ENCODE data around the gene SHMT2.

Gene SHMT2

GRCh38 chr12:57244312-57244696 lies 14.8 kb downstream of the SHMT2 start:
- no peaks in the 10 kb centered on the region for H3K36me3 ChIP-seq
- TF ChIP-seq, protein P1, sequence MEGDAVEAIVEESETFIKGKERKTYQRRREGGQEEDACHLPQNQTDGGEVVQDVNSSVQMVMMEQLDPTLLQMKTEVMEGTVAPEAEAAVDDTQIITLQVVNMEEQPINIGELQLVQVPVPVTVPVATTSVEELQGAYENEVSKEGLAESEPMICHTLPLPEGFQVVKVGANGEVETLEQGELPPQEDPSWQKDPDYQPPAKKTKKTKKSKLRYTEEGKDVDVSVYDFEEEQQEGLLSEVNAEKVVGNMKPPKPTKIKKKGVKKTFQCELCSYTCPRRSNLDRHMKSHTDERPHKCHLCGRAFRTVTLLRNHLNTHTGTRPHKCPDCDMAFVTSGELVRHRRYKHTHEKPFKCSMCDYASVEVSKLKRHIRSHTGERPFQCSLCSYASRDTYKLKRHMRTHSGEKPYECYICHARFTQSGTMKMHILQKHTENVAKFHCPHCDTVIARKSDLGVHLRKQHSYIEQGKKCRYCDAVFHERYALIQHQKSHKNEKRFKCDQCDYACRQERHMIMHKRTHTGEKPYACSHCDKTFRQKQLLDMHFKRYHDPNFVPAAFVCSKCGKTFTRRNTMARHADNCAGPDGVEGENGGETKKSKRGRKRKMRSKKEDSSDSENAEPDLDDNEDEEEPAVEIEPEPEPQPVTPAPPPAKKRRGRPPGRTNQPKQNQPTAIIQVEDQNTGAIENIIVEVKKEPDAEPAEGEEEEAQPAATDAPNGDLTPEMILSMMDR (IDR thresholded peaks at IDR 0.05; ENCODE audit: low read depth, low read length), result no peak
- no peak overlapping the region for H3K4me3 ChIP-seq (ENCODE audit: low read depth, low read length)
- peaks cover 18% of the 10 kb centered on the region for H3K4me1 ChIP-seq
- H3K9me3 ChIP-seq, result no peaks in the 10 kb centered on the region
- H3K27me3 ChIP-seq, result peaks cover 44% of the 10 kb centered on the region
- no peak for DNase-seq

DNA sequence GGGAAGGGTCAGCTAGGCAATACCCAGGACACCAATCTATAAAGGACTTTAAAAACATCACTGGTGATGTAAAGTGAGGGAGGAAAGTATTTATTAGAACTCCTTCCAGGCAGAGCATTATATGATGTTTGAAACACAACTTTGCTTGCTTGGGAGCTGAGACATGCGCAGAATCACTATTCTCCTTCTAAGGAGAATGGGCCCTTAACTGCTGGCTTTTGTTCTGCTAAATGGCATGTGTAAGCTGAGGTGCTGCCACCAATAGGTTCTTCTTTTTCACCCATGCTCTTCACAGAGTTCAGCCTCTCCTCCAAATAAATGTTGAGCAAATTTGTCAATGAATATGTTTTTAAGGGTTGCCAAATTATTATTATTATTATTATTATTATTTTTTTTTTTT lies 17.5 kb downstream of the SHMT2 start:
- Histone ChIP-seq H3K36me3 (no peaks in the 10 kb centered on the region), H3K4me1 (peaks cover 3% of the 10 kb centered on the region)

DNA sequence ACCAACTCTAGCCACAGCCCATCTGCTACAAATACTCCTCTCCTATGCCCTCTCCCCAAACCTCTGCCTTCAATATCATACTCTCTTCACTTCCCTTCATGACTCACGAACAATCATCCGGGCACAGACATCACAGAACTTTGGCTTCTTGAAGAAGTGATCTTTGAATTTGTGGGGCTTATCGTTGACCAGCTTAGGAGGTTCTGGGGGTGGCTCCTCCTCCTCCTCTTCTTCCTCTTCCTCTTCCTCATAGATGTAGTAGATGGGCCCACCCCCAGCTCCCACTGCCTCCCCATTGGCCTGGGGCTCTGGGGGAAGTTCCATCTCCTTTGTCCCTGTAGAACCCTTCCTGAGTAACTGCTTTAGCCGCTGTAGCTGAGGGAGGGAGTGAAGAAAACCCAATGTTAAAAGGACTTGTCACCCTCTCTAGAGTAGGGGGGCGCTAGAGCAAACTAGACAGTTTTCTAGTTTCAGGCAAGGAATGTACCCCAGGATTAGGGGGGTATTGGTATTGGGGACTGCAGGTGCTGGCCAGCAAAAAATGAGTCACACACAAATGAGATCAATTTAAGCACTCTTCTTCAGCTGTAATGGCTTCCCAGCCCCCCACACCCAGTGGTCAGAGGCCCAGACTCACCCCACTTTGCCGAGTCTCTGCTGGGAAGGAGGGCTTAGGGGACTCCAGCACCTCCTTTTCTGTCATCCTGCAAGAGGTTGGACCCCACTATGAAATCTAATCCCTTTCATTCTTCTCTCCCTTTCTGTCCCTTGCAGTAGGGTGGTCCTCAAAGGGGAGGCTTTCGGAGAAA lies 19.6 kb downstream of the SHMT2 start:
- H3K4me1 ChIP-seq, result peaks cover 3% of the 10 kb centered on the region
- H3K27me3 ChIP-seq, result peaks cover 5% of the 10 kb centered on the region
- DNase-seq, result no peak
- TF ChIP-seq, protein P1 (IDR thresholded peaks at IDR 0.05; ENCODE audit: low read depth, low read length), result no peak
- H3K9me3 ChIP-seq, result no peaks in the 10 kb centered on the region
- no peak overlapping the region for H3K4me3 ChIP-seq (ENCODE audit: low read depth, low read length)
- no peaks in the 10 kb centered on the region for H3K36me3 ChIP-seq

More for the DNA sequence above, 17.5 kb downstream of the SHMT2 start:
- Histone ChIP-seq H3K9me3 (no peaks in the 10 kb centered on the region), H3K27me3 (peaks cover 16% of the 10 kb centered on the region), H3K4me3 (ENCODE audit: low read depth, low read length) (no peak overlapping the region)
- TF ChIP-seq, protein P1 (IDR thresholded peaks at IDR 0.05; ENCODE audit: low read depth, low read length), result no peak
- no peak for DNase-seq

DNA sequence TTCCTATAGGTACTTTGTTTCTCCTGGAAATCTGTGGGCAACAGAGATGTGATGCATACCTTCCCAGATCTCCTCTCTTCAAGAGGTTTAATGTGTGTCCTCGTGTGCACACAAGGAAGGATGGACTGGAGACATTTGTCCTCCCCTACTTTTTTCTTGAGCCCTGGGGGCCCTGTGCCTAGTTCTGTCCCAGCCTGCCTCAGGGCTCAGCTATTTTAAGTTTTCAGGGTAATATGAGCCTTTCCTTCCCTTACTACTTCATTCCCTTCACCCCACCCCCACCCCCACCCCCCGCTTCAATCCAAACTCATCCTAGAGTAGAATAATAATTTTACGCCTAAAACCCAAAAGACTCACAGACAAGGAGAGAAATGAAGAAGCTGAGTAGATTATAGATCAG lies 21.0 kb downstream of the SHMT2 start:
- no peak for DNase-seq
- H3K9me3 ChIP-seq, result no peaks in the 10 kb centered on the region
- no peaks in the 10 kb centered on the region for H3K36me3 ChIP-seq
- H3K27me3 ChIP-seq, result no peaks in the 10 kb centered on the region
- no peaks in the 10 kb centered on the region; the same call in 1 of the 2 replicates for H3K4me1 ChIP-seq
- TF ChIP-seq, protein P1 (IDR thresholded peaks at IDR 0.05; ENCODE audit: low read depth, low read length), result no peak
- no peak overlapping the region for H3K4me3 ChIP-seq (ENCODE audit: low read depth, low read length)

- no peaks in the 10 kb centered on the region for H3K9me3 ChIP-seq
- no peaks in the 10 kb centered on the region for H3K4me1 ChIP-seq
- H3K36me3 ChIP-seq, result peaks cover under 1% of the 10 kb centered on the region; the same call in 1 of the 2 replicates
- no peak for DNase-seq
- H3K4me3 ChIP-seq (ENCODE audit: low read depth, low read length), result no peak within 1 kb of the TSS
- TF ChIP-seq, protein P1 (IDR thresholded peaks at IDR 0.05; ENCODE audit: low read depth, low read length), result no peak
- no peaks in the 10 kb centered on the region for H3K27me3 ChIP-seq
These were observed 21.4 kb downstream of the SHMT2 start, which contains the start of gene STAC3 for GRCh38 chr12:57250956-57251355. STAC3 (minus strand) TSS chr12:57251187; CDS start chr12:57249636, 1,551 bp downstream.

All from BE2C (cell line).